NT2/D1 (cell line): ENCODE results near the gene TSC2.

Source experiments
- SUZ12 ChIP-seq: IDR thresholded peaks from 2 replicates; pipeline ENCODE4 v1.6.1; 2011; ENCODE audit not compliant: insufficient read length, insufficient read depth; ENCODE audit errors: extremely low read depth
- YY1 ChIP-seq: IDR thresholded peaks from 2 replicates; pipeline ENCODE4 v1.6.1; 2011; ENCODE audit not compliant: insufficient read length, insufficient read depth
- ZNF274 ChIP-seq: IDR thresholded peaks from 2 replicates; pipeline ENCODE4 v1.6.1; 2011; ENCODE audit warnings: mild to moderate bottlenecking, low read depth, low read length

DNA sequence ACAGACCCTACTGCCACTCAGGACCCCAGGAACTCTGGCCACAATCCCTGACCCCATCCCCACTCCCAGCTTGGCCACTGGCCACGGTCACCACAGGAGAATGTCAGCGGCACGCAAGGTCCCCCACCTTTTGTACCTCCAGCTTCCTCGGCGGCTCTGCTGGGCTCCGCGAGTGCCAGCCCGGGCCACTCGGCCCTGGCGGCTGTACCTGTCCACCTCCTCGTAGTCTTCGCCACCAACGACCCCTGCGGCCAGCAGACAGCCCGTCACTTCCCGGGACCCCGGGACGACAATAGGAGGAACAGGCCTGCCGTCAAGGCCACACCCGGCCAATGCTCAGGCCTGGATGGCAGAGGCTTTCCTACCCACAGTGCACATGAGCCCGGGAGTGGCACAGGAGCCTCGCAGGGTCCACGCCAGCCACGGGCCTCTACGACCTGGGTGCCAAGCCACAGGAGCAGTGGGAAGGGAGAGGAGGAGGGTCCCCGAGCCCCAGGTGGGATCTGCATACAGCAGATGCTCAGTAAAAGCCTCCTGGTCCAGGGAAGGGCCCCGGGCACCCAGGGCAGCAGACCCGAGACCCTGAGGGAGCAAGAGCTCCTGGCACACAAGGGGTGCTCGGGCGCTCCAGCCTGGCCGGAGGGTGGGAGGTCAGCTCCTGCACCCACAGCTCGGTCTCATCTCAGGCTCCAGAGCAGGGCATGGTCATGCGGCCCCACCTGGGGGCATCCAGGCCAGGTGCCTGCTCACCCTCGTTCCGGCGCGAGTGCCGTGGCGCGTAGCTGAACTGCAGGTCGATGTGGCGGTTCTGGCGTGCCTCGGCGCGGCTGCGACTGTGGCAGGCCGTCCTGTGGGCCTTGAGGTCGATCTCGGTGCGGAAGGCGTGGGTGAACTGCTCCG lies 46.1 kb upstream of the TSC2 start:
- TF ChIP-seq ZNF274 (no peak), SUZ12 (no peak), YY1 (no peak)
